ENCODE data around the gene TM9SF1. TPM values are rescaled to one million over a fixed set of nuclear protein-coding genes. Genes with fewer than 3 reads are reported as not detected.

TM9SF1 gene
- total and polyA plus RNA-seq, 9 of the 15 experiments (the other 6 are each of a cell fraction or from before 2014, with no cell fraction given), result 5.3 to 20.3 (median 11.8) TPM

DNA sequence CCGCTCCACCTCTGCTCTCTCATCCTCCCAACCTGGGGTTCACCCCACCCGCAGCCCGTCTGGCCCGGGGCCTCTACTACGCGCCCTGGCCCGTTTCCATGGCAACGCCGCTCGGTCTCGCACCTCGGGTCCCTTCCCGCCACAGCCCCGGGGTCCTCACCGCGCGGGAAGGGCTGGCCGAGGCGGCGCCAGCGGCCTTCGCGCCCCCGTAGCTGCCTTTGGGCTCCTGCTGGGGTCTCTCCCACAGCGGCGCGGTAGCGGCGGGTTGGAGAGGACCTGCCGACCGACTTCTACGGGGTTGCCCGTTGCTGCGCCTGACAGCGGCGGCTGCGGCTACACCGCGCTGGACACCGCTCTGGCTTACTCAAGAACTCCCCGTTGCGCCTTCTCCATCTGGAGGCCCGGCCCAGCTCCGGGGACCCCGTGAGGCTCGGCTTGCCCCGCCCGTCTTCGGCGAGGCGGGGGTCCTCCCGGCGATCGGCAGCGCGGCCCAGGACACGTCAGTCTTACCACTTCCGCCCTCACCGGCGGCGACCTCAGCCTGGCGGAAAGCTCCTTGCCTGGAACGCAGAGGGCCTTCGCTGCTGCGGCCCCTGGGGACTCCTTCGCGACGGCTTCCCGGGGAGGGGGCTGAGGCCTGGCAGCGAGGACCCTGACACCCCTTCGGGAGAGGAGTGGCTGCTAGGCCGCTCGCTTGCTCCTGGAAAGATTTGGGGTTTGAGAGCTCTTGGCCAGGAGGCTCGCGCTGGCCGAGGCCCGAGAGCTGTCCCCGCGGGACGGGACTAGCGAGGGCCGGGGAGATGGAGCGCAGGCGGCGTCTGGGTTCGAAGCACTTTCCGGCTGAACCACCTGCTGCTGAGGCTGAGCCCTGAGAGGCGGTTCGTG is at the start of gene TM9SF1 (continued):
- TF ChIP-seq ETS2 (tag; IDR thresholded peaks at IDR 0.05; ENCODE audit: borderline replicate concordance, poor library complexity, severe bottlenecking), result no peak
- TF ChIP-seq, protein P1, sequence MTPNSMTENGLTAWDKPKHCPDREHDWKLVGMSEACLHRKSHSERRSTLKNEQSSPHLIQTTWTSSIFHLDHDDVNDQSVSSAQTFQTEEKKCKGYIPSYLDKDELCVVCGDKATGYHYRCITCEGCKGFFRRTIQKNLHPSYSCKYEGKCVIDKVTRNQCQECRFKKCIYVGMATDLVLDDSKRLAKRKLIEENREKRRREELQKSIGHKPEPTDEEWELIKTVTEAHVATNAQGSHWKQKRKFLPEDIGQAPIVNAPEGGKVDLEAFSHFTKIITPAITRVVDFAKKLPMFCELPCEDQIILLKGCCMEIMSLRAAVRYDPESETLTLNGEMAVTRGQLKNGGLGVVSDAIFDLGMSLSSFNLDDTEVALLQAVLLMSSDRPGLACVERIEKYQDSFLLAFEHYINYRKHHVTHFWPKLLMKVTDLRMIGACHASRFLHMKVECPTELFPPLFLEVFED (CRISPR knock-in tag; conservative IDR thresholded peaks at IDR 0.05), result no peak
- 0 out of 2 replicates have a peak, but pooled peaks have one; percentile 49 for TF ChIP-seq HIVEP1 (CRISPR knock-in tag; IDR thresholded peaks at IDR 0.05)
- no peak for TF ChIP-seq MIER1 (IDR thresholded peaks at IDR 0.05; ENCODE audit: low read depth)
- TF ChIP-seq TEAD1 (CRISPR knock-in tag; IDR thresholded peaks at IDR 0.05), result peak; percentile 22 to 50; a peak in 2 of 4 replicates
- TF ChIP-seq ETV5 (CRISPR knock-in tag; IDR thresholded peaks at IDR 0.05; ENCODE audit: low read depth), result peak; percentile 33
- no peak for TF ChIP-seq DNMT1 (IDR thresholded peaks at IDR 0.05)
- no peak for TF ChIP-seq BCL6 (CRISPR knock-in tag; IDR thresholded peaks at IDR 0.05)
- TF ChIP-seq ZSCAN32 (CRISPR knock-in tag; IDR thresholded peaks at IDR 0.05), result no peak
- no peak for TF ChIP-seq SMARCB1 (IDR thresholded peaks at IDR 0.05; ENCODE audit: insufficient read length, low read depth)
- TF ChIP-seq, protein P2, sequence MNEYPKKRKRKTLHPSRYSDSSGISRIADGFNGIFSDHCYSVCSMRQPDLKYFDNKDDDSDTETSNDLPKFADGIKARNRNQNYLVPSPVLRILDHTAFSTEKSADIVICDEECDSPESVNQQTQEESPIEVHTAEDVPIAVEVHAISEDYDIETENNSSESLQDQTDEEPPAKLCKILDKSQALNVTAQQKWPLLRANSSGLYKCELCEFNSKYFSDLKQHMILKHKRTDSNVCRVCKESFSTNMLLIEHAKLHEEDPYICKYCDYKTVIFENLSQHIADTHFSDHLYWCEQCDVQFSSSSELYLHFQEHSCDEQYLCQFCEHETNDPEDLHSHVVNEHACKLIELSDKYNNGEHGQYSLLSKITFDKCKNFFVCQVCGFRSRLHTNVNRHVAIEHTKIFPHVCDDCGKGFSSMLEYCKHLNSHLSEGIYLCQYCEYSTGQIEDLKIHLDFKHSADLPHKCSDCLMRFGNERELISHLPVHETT (CRISPR knock-in tag; conservative IDR thresholded peaks at IDR 0.05 in 1 of 2, IDR thresholded peaks at IDR 0.05 in 1 of 2), result no peak; a peak in 1 of 4 replicates
- TF ChIP-seq ESRRB (CRISPR knock-in tag; IDR thresholded peaks at IDR 0.05; ENCODE audit: borderline replicate concordance), result no peak
- TF ChIP-seq, protein P3, sequence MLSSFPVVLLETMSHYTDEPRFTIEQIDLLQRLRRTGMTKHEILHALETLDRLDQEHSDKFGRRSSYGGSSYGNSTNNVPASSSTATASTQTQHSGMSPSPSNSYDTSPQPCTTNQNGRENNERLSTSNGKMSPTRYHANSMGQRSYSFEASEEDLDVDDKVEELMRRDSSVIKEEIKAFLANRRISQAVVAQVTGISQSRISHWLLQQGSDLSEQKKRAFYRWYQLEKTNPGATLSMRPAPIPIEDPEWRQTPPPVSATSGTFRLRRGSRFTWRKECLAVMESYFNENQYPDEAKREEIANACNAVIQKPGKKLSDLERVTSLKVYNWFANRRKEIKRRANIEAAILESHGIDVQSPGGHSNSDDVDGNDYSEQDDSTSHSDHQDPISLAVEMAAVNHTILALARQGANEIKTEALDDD (IDR thresholded peaks at IDR 0.05), result no peak
- TF ChIP-seq PHB2 (IDR thresholded peaks at IDR 0.05; ENCODE audit: low read depth), result no peak
- TF ChIP-seq DPF2 (IDR thresholded peaks at IDR 0.05), result no peak
- TF ChIP-seq ZNF41 (CRISPR knock-in tag; conservative IDR thresholded peaks at IDR 0.05), result no peak
- TF ChIP-seq, protein P4, sequence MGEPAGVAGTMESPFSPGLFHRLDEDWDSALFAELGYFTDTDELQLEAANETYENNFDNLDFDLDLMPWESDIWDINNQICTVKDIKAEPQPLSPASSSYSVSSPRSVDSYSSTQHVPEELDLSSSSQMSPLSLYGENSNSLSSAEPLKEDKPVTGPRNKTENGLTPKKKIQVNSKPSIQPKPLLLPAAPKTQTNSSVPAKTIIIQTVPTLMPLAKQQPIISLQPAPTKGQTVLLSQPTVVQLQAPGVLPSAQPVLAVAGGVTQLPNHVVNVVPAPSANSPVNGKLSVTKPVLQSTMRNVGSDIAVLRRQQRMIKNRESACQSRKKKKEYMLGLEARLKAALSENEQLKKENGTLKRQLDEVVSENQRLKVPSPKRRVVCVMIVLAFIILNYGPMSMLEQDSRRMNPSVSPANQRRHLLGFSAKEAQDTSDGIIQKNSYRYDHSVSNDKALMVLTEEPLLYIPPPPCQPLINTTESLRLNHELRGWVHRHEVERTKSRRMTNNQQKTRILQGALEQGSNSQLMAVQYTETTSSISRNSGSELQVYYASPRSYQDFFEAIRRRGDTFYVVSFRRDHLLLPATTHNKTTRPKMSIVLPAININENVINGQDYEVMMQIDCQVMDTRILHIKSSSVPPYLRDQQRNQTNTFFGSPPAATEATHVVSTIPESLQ (CRISPR knock-in tag; IDR thresholded peaks at IDR 0.05), result peak; percentile 40; the same call in 1 of the 2 replicates
- TF ChIP-seq, protein P5, sequence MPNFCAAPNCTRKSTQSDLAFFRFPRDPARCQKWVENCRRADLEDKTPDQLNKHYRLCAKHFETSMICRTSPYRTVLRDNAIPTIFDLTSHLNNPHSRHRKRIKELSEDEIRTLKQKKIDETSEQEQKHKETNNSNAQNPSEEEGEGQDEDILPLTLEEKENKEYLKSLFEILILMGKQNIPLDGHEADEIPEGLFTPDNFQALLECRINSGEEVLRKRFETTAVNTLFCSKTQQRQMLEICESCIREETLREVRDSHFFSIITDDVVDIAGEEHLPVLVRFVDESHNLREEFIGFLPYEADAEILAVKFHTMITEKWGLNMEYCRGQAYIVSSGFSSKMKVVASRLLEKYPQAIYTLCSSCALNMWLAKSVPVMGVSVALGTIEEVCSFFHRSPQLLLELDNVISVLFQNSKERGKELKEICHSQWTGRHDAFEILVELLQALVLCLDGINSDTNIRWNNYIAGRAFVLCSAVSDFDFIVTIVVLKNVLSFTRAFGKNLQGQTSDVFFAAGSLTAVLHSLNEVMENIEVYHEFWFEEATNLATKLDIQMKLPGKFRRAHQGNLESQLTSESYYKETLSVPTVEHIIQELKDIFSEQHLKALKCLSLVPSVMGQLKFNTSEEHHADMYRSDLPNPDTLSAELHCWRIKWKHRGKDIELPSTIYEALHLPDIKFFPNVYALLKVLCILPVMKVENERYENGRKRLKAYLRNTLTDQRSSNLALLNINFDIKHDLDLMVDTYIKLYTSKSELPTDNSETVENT (CRISPR knock-in tag; IDR thresholded peaks at IDR 0.05), result no peak; the same call in 1 of the 2 replicates
- no peak for TF ChIP-seq GATA2 (CRISPR knock-in tag; IDR thresholded peaks at IDR 0.05)
